H1 (cell line): ENCODE results near the gene PFKM. TPM values are rescaled to one million over a fixed set of nuclear protein-coding genes. Genes with fewer than 3 reads are reported as not detected.

Experiments
- CTCF ChIA-PET: fragments of 300-600 bp; sonication (Branson Sonifier 250); formaldehyde crosslinking; loops from one replicate; lab custom pipeline; 2021; ENCODE audit not compliant: partially characterized antibody; lab: Charles Lee
- POLR2A ChIA-PET: fragments of 300-600 bp; sonication (Branson Sonifier 250); formaldehyde crosslinking; loops from one replicate; lab custom pipeline; 2021; ENCODE audit warnings: inconsistent platforms; ENCODE audit not compliant: partially characterized antibody; lab: Charles Lee
- DNase-seq, 2 experiments: peaks; one replicate each; pipeline versions ENCODE4 v3.0.0 to v3.0.0-alpha.2; 2010 to 2022; ENCODE audit warnings: low spot score in 2 of 2, low read depth in 1 of 2, mixed read lengths in 1 of 2
- FAIRE-seq: peaks from 2 replicates; lab custom pipeline; 2011; peaks lifted over from hg19 to GRCh38; lab: Jason Lieb, UNC
- H2AFZ ChIP-seq: 2 replicates; pipeline ENCODE4 v1.8.1; 2012; ENCODE audit warnings: low read length, inconsistent platforms
- H2AK5ac ChIP-seq: 2 replicates; pipeline ENCODE4 v1.6.1; 2013; ENCODE audit warnings: low read depth, low read length
- H2BK120ac ChIP-seq: replicated peaks from 2 replicates; pipeline ENCODE3; 2013; ENCODE audit warnings: low read depth, low read length, inconsistent platforms
- H2BK12ac ChIP-seq: 2 replicates; pipeline ENCODE4 v1.6.1; 2013; ENCODE audit warnings: low read depth, low read length
- H2BK15ac ChIP-seq: 2 replicates; pipeline ENCODE4 v1.6.1; 2013; ENCODE audit warnings: low read length
- H2BK20ac ChIP-seq: 2 replicates; pipeline ENCODE4 v1.6.1; 2013; ENCODE audit warnings: low read length
- H2BK5ac ChIP-seq: 2 replicates; pipeline ENCODE4 v1.6.1; 2013; ENCODE audit warnings: low read depth, low read length
- H3K14ac ChIP-seq: 2 replicates; pipeline ENCODE4 v1.6.1; 2013; ENCODE audit warnings: inconsistent platforms; ENCODE audit not compliant: insufficient read length
- H3K18ac ChIP-seq: 2 replicates; pipeline ENCODE4 v1.6.1; 2013; ENCODE audit warnings: low read length; ENCODE audit errors: extremely low read depth
- H3K23ac ChIP-seq: 2 replicates; pipeline ENCODE4 v1.6.1; 2013; ENCODE audit warnings: inconsistent platforms; ENCODE audit not compliant: insufficient read length
- H3K23me2 ChIP-seq: 2 replicates; pipeline ENCODE4 v1.6.1; 2013; ENCODE audit warnings: low read depth, low read length
- H3K27ac ChIP-seq: 2 replicates; pipeline ENCODE4 v1.6.1; 2011; ENCODE audit warnings: low read depth, low read length, inconsistent platforms
- H3K27me3 ChIP-seq, 4 experiments: replicated peaks in 1 of 4; 1 replicate in 1 of 4; 2 replicates in 3 of 4; pipeline versions ENCODE4 v1.6.1 to v1.8.1; 2011 to 2013; ENCODE audit warnings: low read length in 3 of 4, mild to moderate bottlenecking in 3 of 4, inconsistent platforms in 2 of 4, mixed read lengths in 2 of 4, moderate library complexity in 1 of 4; ENCODE audit not compliant: control insufficient read depth in 3 of 4, insufficient read depth in 3 of 4; ENCODE audit errors: extremely low read depth in 1 of 4
- H3K36me3 ChIP-seq, 4 experiments: 2 replicates each; pipeline versions ENCODE4 v1.6.1 to v1.8.1; 2011 to 2013; ENCODE audit warnings: mild to moderate bottlenecking in 4 of 4, low read length in 3 of 4, moderate library complexity in 2 of 4, control low read depth in 1 of 4, inconsistent platforms in 1 of 4; ENCODE audit not compliant: insufficient read depth in 4 of 4, control insufficient read depth in 2 of 4
- H3K4ac ChIP-seq: replicated peaks from 2 replicates; pipeline ENCODE3; 2013; ENCODE audit warnings: low read length, low read depth, mixed read lengths, inconsistent platforms; ENCODE audit not compliant: insufficient read length
- H3K4me1 ChIP-seq, 4 experiments: replicated peaks in 1 of 4; 1 replicate in 1 of 4; 2 replicates in 3 of 4; pipeline versions ENCODE4 v1.6.1 to v1.8.1; 2011 to 2013; ENCODE audit warnings: low read length in 3 of 4, inconsistent platforms in 2 of 4, mixed read lengths in 1 of 4; ENCODE audit not compliant: insufficient read depth in 4 of 4, control insufficient read depth in 3 of 4
- H3K4me2 ChIP-seq, 2 experiments: 2 replicates each; pipeline versions ENCODE4 v1.6.1 to v1.8.1; 2011 to 2013; ENCODE audit warnings: low read depth in 2 of 2, low read length in 2 of 2, control low read depth in 1 of 2, inconsistent platforms in 1 of 2, mild to moderate bottlenecking in 1 of 2; ENCODE audit not compliant: insufficient read depth in 1 of 2
- H3K4me3 ChIP-seq, 4 experiments: fragments of 200-600, 300-600 bp in 1 of 4; sonication (generic), shearing (Covaris generic), sonication (Bioruptor Twin) in 1 of 4; 2 replicates each; pipeline versions ENCODE4 v1.5.1 to v1.8.1; 2011 to 2016; ENCODE audit warnings: low read length in 4 of 4, low read depth in 3 of 4, control low read depth in 2 of 4, inconsistent platforms in 2 of 4, mild to moderate bottlenecking in 2 of 4, mixed read lengths in 1 of 4, moderate library complexity in 1 of 4; ENCODE audit not compliant: insufficient read depth in 2 of 4; ENCODE audit errors: extremely low read depth in 1 of 4
- H3K56ac ChIP-seq: replicated peaks from 2 replicates; pipeline ENCODE3; 2013; ENCODE audit warnings: low read depth, mild to moderate bottlenecking, mixed read lengths, low read length, inconsistent platforms; ENCODE audit not compliant: insufficient read length
- H3K79me1 ChIP-seq: 2 replicates; pipeline ENCODE4 v1.6.1; 2013; ENCODE audit warnings: low read depth, low read length, control low read depth
- H3K79me2 ChIP-seq, 2 experiments: 2 replicates each; pipeline versions ENCODE4 v1.6.1 to v1.8.1; 2012 to 2013; ENCODE audit warnings: low read length in 2 of 2, mild to moderate bottlenecking in 2 of 2, inconsistent platforms in 1 of 2; ENCODE audit not compliant: insufficient read depth in 2 of 2, control insufficient read depth in 1 of 2
- H3K9ac ChIP-seq, 4 experiments: replicated peaks in 1 of 4; 1 replicate in 1 of 4; 2 replicates in 3 of 4; pipeline versions ENCODE4 v1.6.1 to v1.8.1; 2011 to 2013; ENCODE audit warnings: low read depth in 3 of 4, low read length in 3 of 4, control low read depth in 2 of 4, mild to moderate bottlenecking in 2 of 4, moderate library complexity in 2 of 4, inconsistent platforms in 1 of 4; ENCODE audit errors: extremely low read depth in 1 of 4
- H3K9me3 ChIP-seq, 2 experiments: 2 replicates each; pipeline versions ENCODE4 v1.6.1 to v1.8.1; 2012 to 2013; ENCODE audit warnings: mild to moderate bottlenecking in 2 of 2, moderate library complexity in 2 of 2, control low read depth in 1 of 2, inconsistent platforms in 1 of 2, low read depth in 1 of 2, low read length in 1 of 2, mixed read lengths in 1 of 2; ENCODE audit not compliant: insufficient read depth in 2 of 2
- H4K20me1 ChIP-seq, 2 experiments: replicated peaks in 1 of 2; 2 replicates each; pipeline versions ENCODE3 to v1.8.1; 2011 to 2013; ENCODE audit warnings: inconsistent platforms in 2 of 2, low read length in 2 of 2, mild to moderate bottlenecking in 1 of 2; ENCODE audit not compliant: insufficient read depth in 2 of 2, control insufficient read depth in 1 of 2
- H4K5ac ChIP-seq: 2 replicates; pipeline ENCODE4 v1.6.1; 2013; ENCODE audit warnings: low read length, low read depth, mixed read lengths, inconsistent platforms; ENCODE audit not compliant: insufficient read length
- H4K8ac ChIP-seq: 2 replicates; pipeline ENCODE4 v1.8.0; 2013; ENCODE audit warnings: mild to moderate bottlenecking, moderate library complexity, low read length, inconsistent platforms; ENCODE audit not compliant: insufficient read depth; ENCODE audit errors: extremely low read depth
- H4K91ac ChIP-seq: replicated peaks from 2 replicates; pipeline ENCODE3; 2013; ENCODE audit warnings: low read length, mixed read lengths, inconsistent platforms; ENCODE audit not compliant: insufficient read length
- ASH2L ChIP-seq: fragments of 200-600, 300-600 bp; sonication (generic); IDR thresholded peaks from one replicate; pipeline ENCODE4 v1.7.1; 2017; ENCODE audit warnings: low read length
- CTCF ChIP-seq, 3 experiments: IDR thresholded peaks; 1 replicate in 2 of 3; 2 replicates in 1 of 3; pipeline versions ENCODE4 v1.5.1 to v1.6.1; 2011; ENCODE audit warnings: low read length in 3 of 3, mild to moderate bottlenecking in 3 of 3, inconsistent platforms in 2 of 3, low read depth in 1 of 3, moderate library complexity in 1 of 3; ENCODE audit not compliant: insufficient read depth in 1 of 3; ENCODE audit errors: control extremely low read depth in 1 of 3
- E2F6 ChIP-seq: IDR thresholded peaks from 2 replicates; pipeline ENCODE4 v1.6.1; 2012; ENCODE audit warnings: inconsistent platforms
- KDM4A ChIP-seq: IDR thresholded peaks from one replicate; pipeline ENCODE4 v1.7.1; 2012; ENCODE audit warnings: low read depth, mild to moderate bottlenecking, moderate library complexity, low read length, inconsistent platforms; ENCODE audit not compliant: severe bottlenecking
- SAP30 ChIP-seq: fragments of 300-600 bp; sonication (generic); IDR thresholded peaks from 2 replicates; pipeline ENCODE4 v1.7.1; 2012; ENCODE audit warnings: low read length, moderate library complexity, mild to moderate bottlenecking, inconsistent platforms; ENCODE audit not compliant: insufficient read depth, insufficient replicate concordance
- SP2 ChIP-seq: IDR thresholded peaks from 2 replicates; pipeline ENCODE4 v1.6.1; 2012; ENCODE audit warnings: mild to moderate bottlenecking, low read length, inconsistent platforms
- WGBS, 2 experiments: shearing (Covaris generic) in 1 of 2; methylation state at CpG; one replicate each; pipeline versions ENCODE4 v1.1.6 to v1.1.7; 2013 to 2015; ENCODE audit warnings: low lambda C conversion rate in 2 of 2, mixed read lengths in 2 of 2, inconsistent platforms in 1 of 2, low coverage in 1 of 2, missing lambda C conversion rate in 1 of 2; ENCODE audit not compliant: insufficient replicate concordance in 2 of 2, insufficient coverage in 1 of 2, insufficient read length in 1 of 2; ENCODE audit errors: extremely low coverage in 1 of 2, missing lambda C conversion rate in 1 of 2; 5-methylcytosine and 5-hydroxymethylcytosine counted together
- polyA plus RNA-seq, 7 experiments: library from polyadenylated mRNA; depleted of rRNA in 3 of 7; stranded (reverse) in 5 of 7; unstranded in 2 of 7; fragments of >200 nt in 5 of 7; fragments of 200-250 nt in 2 of 7; gene quantifications; 1 replicate in 5 of 7; 2 replicates in 1 of 7; 4 replicates in 1 of 7; pipeline versions ENCODE4 v1.2.1 to v1.2.3, GENCODE V29; 2011 to 2013; ENCODE audit warnings: missing spikeins in 2 of 7, mixed read lengths in 2 of 7
- total RNA-seq: library from RNA; stranded (reverse); fragmentation: NEBNext Ultra II Directional; extraction: Animal tissue kit (Norgen Biotek cat#: 25700); gene quantifications from 2 replicates; pipeline ENCODE4 v1.2.1, GENCODE V29; 2021

PFKM gene
- total and polyA plus RNA-seq, 2 of the 8 experiments (the other 6 are each of a cell fraction or from before 2014, with no cell fraction given), result 62.6 to 106 TPM

- H2AK5ac ChIP-seq, result no peak overlapping the region
- H3K4me1 ChIP-seq, result no peaks in the 10 kb centered on the region; a peak in 1 of 7 replicates
- H3K9me3 ChIP-seq, result no peaks in the 10 kb centered on the region
- FAIRE-seq, result no peak
- no peak overlapping the region for H4K5ac ChIP-seq
- WGBS, 2 experiments, result 99% methylated on average over 4 of the region's 4 CpGs; no CpG with 5 or more reads in 1 of the 2 experiments
- H3K36me3 ChIP-seq, result peaks cover 9 to 70% (median 50%) of the 10 kb centered on the region in 4 experiments
- no peak overlapping the region for H2AFZ ChIP-seq
- H3K23ac ChIP-seq, result no peak overlapping the region
- H2BK5ac ChIP-seq, result no peak overlapping the region
- no peak overlapping the region for H3K18ac ChIP-seq
- no peak overlapping the region for H4K91ac ChIP-seq
- peaks cover 0 to 4% of the 10 kb centered on the region in 2 experiments for H4K20me1 ChIP-seq
- no peak overlapping the region for H3K4me3 ChIP-seq
- ChIA-PET CTCF (interaction anchor here (0.7 kb wide), 1 partner anchor 36 kb away, joined by 3 read pairs; no protein-coding TSS in a partner anchor), POLR2A (interaction anchor here (0.7 to 1.6 kb wide), 2 partner anchors 20 to 21 kb away, joined by 3 to 5 read pairs; partner anchors contain the start of gene SENP1)
- DNase-seq, result no peak
- H2BK20ac ChIP-seq, result no peak overlapping the region
- no peak overlapping the region for H2BK120ac ChIP-seq
- no peak overlapping the region for H3K9ac ChIP-seq
- H3K23me2 ChIP-seq, result no peaks in the 10 kb centered on the region
- no peaks in the 10 kb centered on the region for H3K27me3 ChIP-seq
- H3K14ac ChIP-seq, result no peak overlapping the region
- peaks cover 2% of the 10 kb centered on the region; the same call in 1 of the 2 replicates for H3K79me1 ChIP-seq
- H2BK15ac ChIP-seq, result no peak overlapping the region
- no peak overlapping the region for H3K4me2 ChIP-seq
- H3K79me2 ChIP-seq, result peaks cover 2 to 12% of the 10 kb centered on the region in 2 experiments; a peak in 2 of 4 replicates
- no peak overlapping the region for H3K4ac ChIP-seq
- H2BK12ac ChIP-seq, result no peak overlapping the region
- H3K27ac ChIP-seq, result no peak overlapping the region
- no peak overlapping the region for H3K56ac ChIP-seq
- no peak overlapping the region for H4K8ac ChIP-seq
- no peak for TF ChIP-seq KDM4A
- TF ChIP-seq SAP30, result no peak
- TF ChIP-seq E2F6, result no peak
- no peak for TF ChIP-seq SP2
- TF ChIP-seq CTCF (IDR thresholded peaks at IDR 0.05; ENCODE audit: control extremely low read depth in 1 of 3, insufficient read depth in 1 of 3, low read depth in 1 of 3, low read length in 3 of 3), result no peak
- no peak for TF ChIP-seq ASH2L
These were observed 6.8 kb downstream of the PFKM start for GRCh38 chr12:48125985-48126384.
